ENCODE results near the gene SPPL3. TPM values are rescaled to one million over a fixed set of nuclear protein-coding genes. Genes with fewer than 3 reads are reported as not detected.

SPPL3 gene
- polyA plus RNA-seq, 1 of the 3 experiments (the other 2 are of a cell fraction): 18.8 TPM

DNA sequence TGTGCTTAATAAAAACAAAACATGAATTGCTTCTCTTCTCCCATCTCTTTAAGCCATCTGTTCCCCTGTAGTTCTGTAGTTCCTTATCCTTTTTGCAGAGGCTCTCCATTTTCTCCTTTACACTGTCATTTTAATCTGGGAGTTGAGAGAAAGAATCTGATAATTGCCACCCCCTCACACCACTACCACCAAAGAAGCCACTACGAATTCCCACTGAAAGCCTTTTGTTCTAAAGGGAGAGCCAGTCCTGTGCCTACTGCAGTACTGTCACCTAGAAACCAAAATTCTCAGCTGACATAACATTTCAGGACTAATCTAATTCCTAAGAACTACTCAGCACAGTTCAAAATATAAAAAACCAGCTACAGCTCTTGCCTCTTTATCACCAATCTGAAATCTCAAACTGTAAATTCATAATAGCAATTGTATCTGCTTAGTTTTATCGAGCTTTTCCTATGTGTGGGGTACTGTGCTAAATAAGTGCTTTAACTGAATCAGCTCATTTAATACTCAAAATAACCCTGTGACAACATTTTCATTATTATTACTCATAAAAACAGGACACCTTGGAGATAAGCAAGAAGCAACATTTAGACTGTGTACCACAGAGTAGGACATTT, 72.4 kb downstream of the SPPL3 start:
- no peaks in the 10 kb centered on the region for H3K36me3 ChIP-seq (replicated peaks in 1 of 2; ENCODE audit: control insufficient read depth in 1 of 2, insufficient read depth in 2 of 2, low read length in 1 of 2)
- H3K27ac ChIP-seq (ENCODE audit: low read depth in 2 of 2, low read length in 1 of 2): peak overlapping the region in 1 of 2 experiments; percentile 41; a peak in 2 of 4 replicates
- ChIA-PET CTCF (interaction anchor here (0.6 kb wide), 1 partner anchor 553 kb away, joined by 3 read pairs; no protein-coding TSS in a partner anchor), POLR2A (no interaction called here)
- TF ChIP-seq GATA2 (CRISPR knock-in tag; IDR thresholded peaks at IDR 0.05): peak; percentile 65
- TF ChIP-seq, protein P1, sequence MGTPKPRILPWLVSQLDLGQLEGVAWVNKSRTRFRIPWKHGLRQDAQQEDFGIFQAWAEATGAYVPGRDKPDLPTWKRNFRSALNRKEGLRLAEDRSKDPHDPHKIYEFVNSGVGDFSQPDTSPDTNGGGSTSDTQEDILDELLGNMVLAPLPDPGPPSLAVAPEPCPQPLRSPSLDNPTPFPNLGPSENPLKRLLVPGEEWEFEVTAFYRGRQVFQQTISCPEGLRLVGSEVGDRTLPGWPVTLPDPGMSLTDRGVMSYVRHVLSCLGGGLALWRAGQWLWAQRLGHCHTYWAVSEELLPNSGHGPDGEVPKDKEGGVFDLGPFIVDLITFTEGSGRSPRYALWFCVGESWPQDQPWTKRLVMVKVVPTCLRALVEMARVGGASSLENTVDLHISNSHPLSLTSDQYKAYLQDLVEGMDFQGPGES (IDR thresholded peaks at IDR 0.05; ENCODE audit: low read depth, low read length): no peak
- H3K79me2 ChIP-seq (ENCODE audit: insufficient read depth): peaks cover 28% of the 10 kb centered on the region
- no peak overlapping the region for H2AFZ ChIP-seq (ENCODE audit: low read depth)
- WGBS (ENCODE audit: low lambda C conversion rate): 28% methylated on average over 2 of the region's 2 CpGs
- H3K9me2 ChIP-seq: no peaks in the 10 kb centered on the region
- H3K4me1 ChIP-seq (ENCODE audit: control insufficient read depth in 1 of 2, insufficient read depth in 2 of 2, low read depth in 1 of 2, low read length in 1 of 2): peaks cover 0 to 9% of the 10 kb centered on the region in 2 experiments; a peak in 3 of 4 replicates
- no peaks in the 10 kb centered on the region for H3K9me3 ChIP-seq
- H3K9ac ChIP-seq: no peak overlapping the region
- H3F3A ChIP-seq (replicated peaks; ENCODE audit: insufficient read depth): peaks cover 5% of the 10 kb centered on the region
- no peaks in the 10 kb centered on the region for H3K27me3 ChIP-seq (ENCODE audit: insufficient read depth)
- H3K4me3 ChIP-seq (ENCODE audit: low read depth in 2 of 2, low read length in 1 of 2): no peak overlapping the region
- peaks cover 66% of the 10 kb centered on the region for H4K20me1 ChIP-seq (ENCODE audit: insufficient read depth)
- peak; percentile 27 for DNase-seq
- no peak overlapping the region for H3K4me2 ChIP-seq

DNA sequence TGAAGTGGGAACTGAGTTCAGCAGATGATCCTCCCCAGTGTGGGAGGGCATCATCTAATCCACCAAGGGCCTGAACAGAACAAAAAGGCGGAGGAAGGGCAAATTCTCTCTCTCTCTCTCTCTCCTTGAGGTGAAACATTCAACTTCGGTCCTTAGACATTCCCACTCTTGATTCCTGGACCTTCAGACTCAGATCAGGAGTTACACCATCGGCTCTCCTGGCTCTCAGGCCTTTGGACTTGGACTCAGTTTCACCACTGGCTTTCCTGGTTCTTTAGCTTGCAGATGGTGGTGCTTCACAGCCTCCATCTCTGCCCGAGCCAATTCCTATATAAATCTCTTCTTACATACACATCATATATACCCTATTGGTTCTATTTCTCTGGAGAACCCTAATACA, 73.2 kb downstream of the SPPL3 start:
- POLR2A ChIA-PET: no interaction called here
- TF ChIP-seq, protein P2, sequence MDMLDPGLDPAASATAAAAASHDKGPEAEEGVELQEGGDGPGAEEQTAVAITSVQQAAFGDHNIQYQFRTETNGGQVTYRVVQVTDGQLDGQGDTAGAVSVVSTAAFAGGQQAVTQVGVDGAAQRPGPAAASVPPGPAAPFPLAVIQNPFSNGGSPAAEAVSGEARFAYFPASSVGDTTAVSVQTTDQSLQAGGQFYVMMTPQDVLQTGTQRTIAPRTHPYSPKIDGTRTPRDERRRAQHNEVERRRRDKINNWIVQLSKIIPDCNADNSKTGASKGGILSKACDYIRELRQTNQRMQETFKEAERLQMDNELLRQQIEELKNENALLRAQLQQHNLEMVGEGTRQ (IDR thresholded peaks at IDR 0.05; ENCODE audit: borderline replicate concordance, low read depth, low read length): no peak
- no peak for TF ChIP-seq ELF1 (IDR thresholded peaks at IDR 0.05)
- TF ChIP-seq TAF1 (IDR thresholded peaks at IDR 0.05; ENCODE audit: borderline replicate concordance, low read depth, low read length): no peak
- TF ChIP-seq NFIC (IDR thresholded peaks at IDR 0.05; ENCODE audit: borderline replicate concordance): no peak
- TF ChIP-seq, protein P1 (IDR thresholded peaks at IDR 0.05; ENCODE audit: low read depth, low read length): no peak
- TF ChIP-seq RCOR1 (IDR thresholded peaks at IDR 0.05; ENCODE audit: low read length): no peak
- no peak for TF ChIP-seq SIN3A (IDR thresholded peaks at IDR 0.05; ENCODE audit: borderline replicate concordance, low read depth, low read length)
- TF ChIP-seq GABPA (IDR thresholded peaks at IDR 0.05; ENCODE audit: low read depth): no peak
- TF ChIP-seq, protein P3, sequence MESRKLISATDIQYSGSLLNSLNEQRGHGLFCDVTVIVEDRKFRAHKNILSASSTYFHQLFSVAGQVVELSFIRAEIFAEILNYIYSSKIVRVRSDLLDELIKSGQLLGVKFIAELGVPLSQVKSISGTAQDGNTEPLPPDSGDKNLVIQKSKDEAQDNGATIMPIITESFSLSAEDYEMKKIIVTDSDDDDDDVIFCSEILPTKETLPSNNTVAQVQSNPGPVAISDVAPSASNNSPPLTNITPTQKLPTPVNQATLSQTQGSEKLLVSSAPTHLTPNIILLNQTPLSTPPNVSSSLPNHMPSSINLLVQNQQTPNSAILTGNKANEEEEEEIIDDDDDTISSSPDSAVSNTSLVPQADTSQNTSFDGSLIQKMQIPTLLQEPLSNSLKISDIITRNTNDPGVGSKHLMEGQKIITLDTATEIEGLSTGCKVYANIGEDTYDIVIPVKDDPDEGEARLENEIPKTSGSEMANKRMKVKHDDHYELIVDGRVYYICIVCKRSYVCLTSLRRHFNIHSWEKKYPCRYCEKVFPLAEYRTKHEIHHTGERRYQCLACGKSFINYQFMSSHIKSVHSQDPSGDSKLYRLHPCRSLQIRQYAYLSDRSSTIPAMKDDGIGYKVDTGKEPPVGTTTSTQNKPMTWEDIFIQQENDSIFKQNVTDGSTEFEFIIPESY (IDR thresholded peaks at IDR 0.05; ENCODE audit: borderline replicate concordance, low read depth): no peak
- TF ChIP-seq GATA2 (CRISPR knock-in tag; IDR thresholded peaks at IDR 0.05): no peak
- no peak for TF ChIP-seq MEF2A (IDR thresholded peaks at IDR 0.05; ENCODE audit: borderline replicate concordance, low read depth)
- no peak for TF ChIP-seq FOXJ3 (CRISPR knock-in tag; IDR thresholded peaks at IDR 0.05)
- TF ChIP-seq CHD2 (IDR thresholded peaks at IDR 0.05; ENCODE audit: low read length, partially characterized antibody): no peak
- TF ChIP-seq, protein P4, sequence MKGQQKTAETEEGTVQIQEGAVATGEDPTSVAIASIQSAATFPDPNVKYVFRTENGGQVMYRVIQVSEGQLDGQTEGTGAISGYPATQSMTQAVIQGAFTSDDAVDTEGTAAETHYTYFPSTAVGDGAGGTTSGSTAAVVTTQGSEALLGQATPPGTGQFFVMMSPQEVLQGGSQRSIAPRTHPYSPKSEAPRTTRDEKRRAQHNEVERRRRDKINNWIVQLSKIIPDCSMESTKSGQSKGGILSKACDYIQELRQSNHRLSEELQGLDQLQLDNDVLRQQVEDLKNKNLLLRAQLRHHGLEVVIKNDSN (IDR thresholded peaks at IDR 0.05; ENCODE audit: borderline replicate concordance, low read depth): no peak
- no peak for TF ChIP-seq JUND (IDR thresholded peaks at IDR 0.05)
- TF ChIP-seq FOXM1 (IDR thresholded peaks at IDR 0.05; ENCODE audit: low read depth): no peak
- no peak for TF ChIP-seq TEAD4 (IDR thresholded peaks at IDR 0.05; ENCODE audit: borderline replicate concordance, insufficient read depth)
- no peak for TF ChIP-seq RAD21 (IDR thresholded peaks at IDR 0.05; ENCODE audit: low read length)
- TF ChIP-seq SMC3 (IDR thresholded peaks at IDR 0.05; ENCODE audit: low read depth, low read length): no peak
- no peaks in the 10 kb centered on the region for H3K36me3 ChIP-seq (replicated peaks in 1 of 2; ENCODE audit: control insufficient read depth in 1 of 2, insufficient read depth in 2 of 2, low read length in 1 of 2)
- H3K9me2 ChIP-seq: no peaks in the 10 kb centered on the region
- peaks cover 28% of the 10 kb centered on the region for H3K79me2 ChIP-seq (ENCODE audit: insufficient read depth)
- no peak overlapping the region for H2AFZ ChIP-seq (ENCODE audit: low read depth)
- peaks cover 58% of the 10 kb centered on the region for H4K20me1 ChIP-seq (ENCODE audit: insufficient read depth)
- CTCF ChIA-PET: no interaction called here
- H3F3A ChIP-seq (replicated peaks; ENCODE audit: insufficient read depth): peaks cover 5% of the 10 kb centered on the region
- H3K9ac ChIP-seq: no peak overlapping the region
- H3K4me3 ChIP-seq (ENCODE audit: low read depth in 2 of 2, low read length in 1 of 2): no peak overlapping the region
- DNase-seq: no peak
- H3K27ac ChIP-seq (ENCODE audit: low read depth in 2 of 2, low read length in 1 of 2): 0 out of 4 replicates have a peak overlapping the region, but pooled peaks of 1 of the 2 experiments have one; percentile 3
- no peaks in the 10 kb centered on the region for H3K9me3 ChIP-seq
- H3K4me2 ChIP-seq: no peak overlapping the region
- WGBS (ENCODE audit: low lambda C conversion rate): 90% methylated on average over 4 of the region's 4 CpGs
- no peaks in the 10 kb centered on the region for H3K27me3 ChIP-seq (ENCODE audit: insufficient read depth)
- peaks cover 0 to 9% of the 10 kb centered on the region in 2 experiments; a peak in 3 of 4 replicates for H3K4me1 ChIP-seq (ENCODE audit: control insufficient read depth in 1 of 2, insufficient read depth in 2 of 2, low read depth in 1 of 2, low read length in 1 of 2)
